Mucosa of gallbladder (tissue), 1 donor: ENCODE results near the gene ZNF580. TPM values are rescaled to one million over a fixed set of nuclear protein-coding genes. Genes with fewer than 3 reads are reported as not detected.

Experiments
- DNase-seq: peaks from one replicate; pipeline ENCODE4 v3.0.0-alpha.2; 2020; ENCODE audit warnings: low spot score
- total RNA-seq: library from RNA; stranded (reverse); gene quantifications from one replicate; pipeline ENCODE4 v1.2.1, GENCODE V29; 2021
- donor health status: DM: no; HTN: no; CAD: no.

ZNF580 gene
- total RNA-seq, 1 donor from 2014 or later = 47.3 TPM

GRCh38 chr19:55676889-55677505 lies 36.2 kb downstream of the ZNF580 start:
- DNase-seq = no peak

GRCh38 chr19:55677572-55678028 lies 36.8 kb downstream of the ZNF580 start:
- no peak for DNase-seq

GRCh38 chr19:55678121-55678671 lies 37.4 kb downstream of the ZNF580 start:
- DNase-seq = peak; percentile 41

- DNase-seq = no peak
Measured at GRCh38 chr19:55679343-55680257, 38.8 kb downstream of the ZNF580 start.

GRCh38 chr19:55680339-55681130 lies 39.7 kb downstream of the ZNF580 start:
- no peak for DNase-seq

GRCh38 chr19:55681131-55682092 lies 40.6 kb downstream of the ZNF580 start:
- no peak for DNase-seq

- DNase-seq = peak; percentile 79
Measured at GRCh38 chr19:55683449-55684261, 42.9 kb downstream of the ZNF580 start.

- no peak for DNase-seq
Measured at GRCh38 chr19:55684946-55685681, 44.3 kb downstream of the ZNF580 start.

GRCh38 chr19:55685776-55686175 lies 45.0 kb downstream of the ZNF580 start:
- DNase-seq = no peak

- no peak for DNase-seq
Measured at GRCh38 chr19:55686311-55687050, 45.7 kb downstream of the ZNF580 start.

GRCh38 chr19:55687281-55688201 lies 46.7 kb downstream of the ZNF580 start:
- DNase-seq = no peak

GRCh38 chr19:55688422-55689218 lies 47.8 kb downstream of the ZNF580 start:
- peak; percentile 66 for DNase-seq

- no peak for DNase-seq
Measured at GRCh38 chr19:55689411-55690108, 48.8 kb downstream of the ZNF580 start.

- no peak for DNase-seq
Measured at GRCh38 chr19:55690109-55690768, 49.4 kb downstream of the ZNF580 start.
